HG03342 (cell line): ENCODE measurements around the gene CBLN4.

ENCODE experiments used
- ATAC-seq: cut with Tn5 transposase; IDR thresholded peaks from one replicate; pipeline ENCODE4 v1.9.1; 2021; ENCODE audit warnings: mild to moderate bottlenecking, moderate library complexity; ENCODE audit not compliant: unreplicated experiment

The CBLN4 gene

GRCh38 chr20:55947701-55948100 lies 57.6 kb downstream of the CBLN4 start:
- no peak for ATAC-seq
